ENCODE data around the gene SIPA1L3.
A peak's percentile ranks its signal among the peaks of the same experiment; 100 is the strongest.

Gene SIPA1L3

GRCh38 chr19:38252385-38252784 lies 345.4 kb downstream of the SIPA1L3 start:
- no peak for DNase-seq

GRCh38 chr19:38252941-38253691 lies 346.1 kb downstream of the SIPA1L3 start:
- DNase-seq = no peak

GRCh38 chr19:38253788-38254187 lies 346.8 kb downstream of the SIPA1L3 start:
- no peak for DNase-seq

DNA sequence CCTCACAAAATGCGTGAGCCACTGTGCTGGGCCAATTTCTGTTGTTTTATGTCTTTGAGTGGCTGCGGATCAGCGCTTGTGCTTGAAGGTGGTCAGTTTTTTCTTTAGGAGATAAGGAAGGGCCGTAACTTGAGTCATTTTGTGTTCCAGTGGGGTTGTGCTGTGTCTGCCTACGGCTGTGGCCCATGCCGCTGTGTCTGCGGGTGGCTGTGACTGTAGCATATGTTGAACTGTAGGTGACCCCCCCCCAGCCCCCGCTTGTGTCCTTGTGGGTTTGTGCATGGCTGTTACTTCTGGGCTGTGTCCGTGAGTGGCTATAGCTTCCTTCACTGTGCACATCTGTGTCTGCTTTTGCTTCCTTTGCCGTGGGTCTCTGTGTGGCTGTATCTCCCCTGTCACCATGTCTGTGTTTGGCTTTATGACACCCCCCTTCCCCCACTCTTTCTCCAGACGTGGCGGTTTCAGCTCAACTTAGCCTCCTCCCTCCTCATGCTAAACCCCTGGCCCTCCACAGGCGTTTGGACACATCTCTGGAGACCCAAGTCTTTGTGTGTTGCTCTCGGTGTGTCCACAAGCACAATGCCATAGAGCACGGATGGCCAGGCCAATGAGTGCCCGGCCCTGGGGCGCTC lies 348.5 kb downstream of the SIPA1L3 start:
- peak; percentile 25 for DNase-seq

All from hematopoietic multipotent progenitor cell treated with erythropoietin and hydrocortisone succinate and interleukin-3 and kit ligand, for 8 days (in vitro differentiated cells).